Activated naive CD8-positive, alpha-beta T cell treated with anti-CD3 and anti-CD28 coated beads, Interleukin-2, amount 50 U/mL, for 24 hours (primary cell): Measurements from ENCODE around the gene MRPL14.

Experiments
- ATAC-seq: fragments of 150-1000 bp; cut with Tn5 transposase; one replicate; pipeline ENCODE4 v1.10.0; 2021
- DNase-seq: peaks from one replicate; pipeline ENCODE4 v3.0.0; 2021
- H3K27ac Mint-ChIP-seq: one replicate; pipeline ENCODE4 v1.8.0; 2021; ENCODE audit warnings: mild to moderate bottlenecking, mixed read lengths
- H3K27me3 Mint-ChIP-seq: one replicate; pipeline ENCODE4 v1.8.0; 2021; ENCODE audit warnings: mixed read lengths
- H3K36me3 Mint-ChIP-seq: one replicate; pipeline ENCODE4 v1.8.0; 2021; ENCODE audit warnings: low read depth, mixed read lengths
- H3K4me1 Mint-ChIP-seq: one replicate; pipeline ENCODE4 v1.8.0; 2021; ENCODE audit warnings: mixed read lengths
- H3K4me3 Mint-ChIP-seq: one replicate; pipeline ENCODE4 v1.8.0; 2021; ENCODE audit warnings: mild to moderate bottlenecking, moderate library complexity, mixed read lengths
- H3K9me3 Mint-ChIP-seq: one replicate; pipeline ENCODE4 v1.8.0; 2021; ENCODE audit warnings: mixed read lengths

Gene MRPL14

GRCh38 chr6:44066394-44067172 lies 60.7 kb downstream of the MRPL14 start:
- no peak overlapping the region for H3K27ac Mint-ChIP-seq
- H3K9me3 Mint-ChIP-seq, result no peaks in the 10 kb centered on the region
- no peak overlapping the region for H3K4me3 Mint-ChIP-seq
- no peaks in the 10 kb centered on the region for H3K36me3 Mint-ChIP-seq
- ATAC-seq (no peak), DNase-seq (no peak)
- H3K27me3 Mint-ChIP-seq, result peaks cover 11% of the 10 kb centered on the region
- H3K4me1 Mint-ChIP-seq, result peaks cover 13% of the 10 kb centered on the region

GRCh38 chr6:44065443-44066140 lies 61.7 kb downstream of the MRPL14 start:
- no peak overlapping the region for H3K4me3 Mint-ChIP-seq
- H3K27ac Mint-ChIP-seq, result no peak overlapping the region
- no peak for DNase-seq

GRCh38 chr6:44064948-44065272 lies 62.3 kb downstream of the MRPL14 start:
- H3K4me3 Mint-ChIP-seq, result no peak overlapping the region
- peaks cover 3% of the 10 kb centered on the region for H3K9me3 Mint-ChIP-seq
- DNase-seq (no peak), ATAC-seq (no peak)
- H3K27ac Mint-ChIP-seq, result no peak overlapping the region
- H3K4me1 Mint-ChIP-seq, result peaks cover 13% of the 10 kb centered on the region
- H3K36me3 Mint-ChIP-seq, result no peaks in the 10 kb centered on the region
- H3K27me3 Mint-ChIP-seq, result peaks cover 7% of the 10 kb centered on the region

More at GRCh38 chr6:44065443-44066140, 61.7 kb downstream of the MRPL14 start:
- peaks cover 13% of the 10 kb centered on the region for H3K4me1 Mint-ChIP-seq
- no peak for ATAC-seq
- H3K27me3 Mint-ChIP-seq, result peaks cover 7% of the 10 kb centered on the region
- H3K9me3 Mint-ChIP-seq, result no peaks in the 10 kb centered on the region
- H3K36me3 Mint-ChIP-seq, result no peaks in the 10 kb centered on the region

GRCh38 chr6:44064089-44064947 lies 62.9 kb downstream of the MRPL14 start:
- Mint-ChIP-seq H3K36me3 (no peaks in the 10 kb centered on the region), H3K27ac (peak overlapping the region; percentile 3), H3K4me3 (no peak overlapping the region), H3K4me1 (peaks cover 13% of the 10 kb centered on the region), H3K27me3 (peaks cover 7% of the 10 kb centered on the region), H3K9me3 (peaks cover 6% of the 10 kb centered on the region)
- ATAC-seq (peak; percentile 84), DNase-seq (peak; percentile 56)

GRCh38 chr6:44063561-44064059 lies 63.6 kb downstream of the MRPL14 start:
- ATAC-seq (no peak), DNase-seq (no peak)
- Mint-ChIP-seq H3K27ac (no peak overlapping the region), H3K27me3 (peaks cover 2% of the 10 kb centered on the region), H3K9me3 (peaks cover 6% of the 10 kb centered on the region), H3K4me3 (no peak overlapping the region), H3K36me3 (no peaks in the 10 kb centered on the region), H3K4me1 (peaks cover 17% of the 10 kb centered on the region)
